Prostate gland (tissue), 2 donors: Measurements from ENCODE around the gene ZNF735.

Experiments used
- CTCF ChIP-seq, 4 experiments: fragments of 200-600 bp in 2 of 4; fragments of 450-650 bp in 2 of 4; sonication (generic) in 2 of 4; IDR thresholded peaks; 1 replicate in 3 of 4; 2 replicates in 1 of 4; pipeline ENCODE4 v1.5.1; 2016 to 2019; ENCODE audit warnings: antibody characterized with exemption in 4 of 4, mild to moderate bottlenecking in 2 of 4, moderate library complexity in 2 of 4
- POLR2A ChIP-seq: fragments of 450-650 bp; IDR thresholded peaks from one replicate; pipeline ENCODE4 v1.6.1; 2016; ENCODE audit warnings: antibody characterized with exemption, mild to moderate bottlenecking
- POLR2AphosphoS5 ChIP-seq: sonication (generic); formaldehyde crosslinking; IDR thresholded peaks from one replicate; pipeline ENCODE4 v1.6.1; 2017; ENCODE audit warnings: antibody characterized with exemption

DNA sequence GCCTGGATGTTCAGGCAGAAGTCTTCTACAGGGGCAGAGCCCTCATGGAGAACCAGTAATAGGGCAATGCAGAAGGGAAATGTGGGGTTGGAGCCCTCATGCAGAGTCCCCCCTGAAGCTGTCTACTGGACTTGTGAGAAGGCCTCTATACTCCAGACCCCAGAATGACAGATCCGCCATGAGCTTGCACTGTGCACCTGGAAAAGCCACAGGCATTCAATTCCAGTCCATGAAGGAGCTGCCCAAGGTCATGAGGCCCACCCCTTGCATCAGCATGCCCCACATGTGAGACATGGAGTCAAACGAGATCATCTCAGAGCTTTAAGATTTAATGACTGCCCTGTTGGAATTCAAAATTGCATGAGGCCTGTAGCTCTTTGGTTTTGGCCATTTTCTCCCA lies 16.4 kb downstream of the ZNF735 start:
- no peak for TF ChIP-seq CTCF (IDR thresholded peaks at IDR 0.05)
- no peak for TF ChIP-seq POLR2AphosphoS5
- no peak for TF ChIP-seq POLR2A
